Esophagus muscularis mucosa (tissue), 4 donors: ENCODE data around the gene PRDX6. TPM values are rescaled to one million over a fixed set of nuclear protein-coding genes. Genes with fewer than 3 reads are reported as not detected.
A peak's percentile ranks its signal among the peaks of the same experiment; 100 is the strongest.
"Not testable (repeated sequence)": the region's sequence is repeated elsewhere in the genome, so short reads cannot be mapped to it uniquely, and the experiment has no call there.

Experiments
- DNase-seq: peaks from one replicate; pipeline ENCODE4 v3.0.0-alpha.2; 2017; ENCODE audit errors: extremely low spot score
- H3K27ac ChIP-seq, 4 donors: fragments of 200-600 bp; sonication (generic); replicated peaks in 1 of 4; 1 replicate in 3 of 4; 2 replicates in 1 of 4; pipeline ENCODE4 v1.5.1; 2016 to 2019; ENCODE audit warnings: mild to moderate bottlenecking in 1 of 4
- H3K27me3 ChIP-seq, 4 donors: fragments of 200-600 bp; sonication (generic); one replicate each; pipeline versions ENCODE4 v1.5.1 to v1.6.0; 2016 to 2019
- H3K36me3 ChIP-seq, 4 donors: fragments of 200-600 bp; sonication (generic); one replicate each; pipeline ENCODE4 v1.5.1; 2016 to 2019
- H3K4me1 ChIP-seq, 4 donors: fragments of 200-600 bp; sonication (generic); one replicate each; pipeline ENCODE4 v1.5.1; 2016 to 2019
- H3K4me3 ChIP-seq, 4 donors: fragments of 200-600 bp; sonication (generic); 1 replicate in 2 of 4; 2 replicates in 2 of 4; pipeline ENCODE4 v1.5.1; 2016 to 2019; ENCODE audit warnings: mild to moderate bottlenecking in 4 of 4, moderate library complexity in 1 of 4
- H3K9me3 ChIP-seq, 4 donors: fragments of 200-600 bp; sonication (generic); 1 replicate in 3 of 4; 2 replicates in 1 of 4; pipeline ENCODE4 v1.5.1; 2016 to 2019
- EP300 ChIP-seq: sonication (generic); formaldehyde crosslinking; IDR thresholded peaks from one replicate; pipeline ENCODE4 v1.6.1; 2017; ENCODE audit warnings: antibody characterized with exemption
- POLR2A ChIP-seq: fragments of 450-650 bp; IDR thresholded peaks from one replicate; pipeline ENCODE4 v1.6.1; 2017; ENCODE audit warnings: antibody characterized with exemption, moderate library complexity, mild to moderate bottlenecking, low read depth
- POLR2AphosphoS5 ChIP-seq, 2 donors: sonication (generic); formaldehyde crosslinking; IDR thresholded peaks; one replicate each; pipeline ENCODE4 v1.6.1; 2017; ENCODE audit warnings: antibody characterized with exemption in 2 of 2
- WGBS: methylation state at CpG from one replicate; pipeline ENCODE4 v1.1.5; 2018; 5-methylcytosine and 5-hydroxymethylcytosine counted together
- intact Hi-C: fragments of 100-400 bp; cut with DNase I; formaldehyde crosslinking; loops from one replicate; pipeline ENCODE4 v1.15.1; 2023
- total RNA-seq, 4 donors: library from RNA; depleted of rRNA; stranded (reverse); fragments of >200 nt; gene quantifications; one replicate each; pipeline versions ENCODE4 v1.1.0 to v1.2.1, GENCODE V29; 2016
- TF ChIP-seq, protein P1 (sequence below), 3 experiments: fragments of 200-600 bp in 2 of 3; fragments of 450-650 bp in 1 of 3; sonication (generic) in 2 of 3; IDR thresholded peaks; one replicate each; pipeline ENCODE4 v1.5.1; 2017 to 2019; ENCODE audit warnings: antibody characterized with exemption in 3 of 3, mild to moderate bottlenecking in 2 of 3, moderate library complexity in 1 of 3

Gene PRDX6
- total RNA-seq, 4 donors from 2014 or later, result 319 to 529 (median 375) TPM

DNA sequence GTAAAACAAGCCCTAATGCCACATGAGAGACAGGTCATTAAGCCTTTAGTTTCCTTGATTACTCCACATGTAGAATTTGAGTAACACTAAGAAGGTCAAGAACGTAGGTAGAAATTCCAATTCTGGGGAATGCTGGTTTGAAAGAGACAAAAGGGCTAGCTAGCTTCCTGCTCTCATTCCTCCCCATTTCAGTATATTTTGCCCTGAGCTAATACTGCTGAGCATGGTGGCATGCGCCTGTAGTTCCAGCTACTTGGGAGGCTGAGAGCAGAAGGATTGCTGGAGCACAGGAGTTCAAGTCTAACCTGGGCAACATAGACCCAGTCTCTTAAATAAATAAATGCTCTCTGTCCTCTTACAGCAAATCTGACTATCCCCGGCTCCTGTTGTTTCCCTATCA is 12.8 kb downstream of the PRDX6 start:
- TF ChIP-seq POLR2AphosphoS5 (IDR thresholded peaks at IDR 0.05), result no peak
- TF ChIP-seq, protein P1, sequence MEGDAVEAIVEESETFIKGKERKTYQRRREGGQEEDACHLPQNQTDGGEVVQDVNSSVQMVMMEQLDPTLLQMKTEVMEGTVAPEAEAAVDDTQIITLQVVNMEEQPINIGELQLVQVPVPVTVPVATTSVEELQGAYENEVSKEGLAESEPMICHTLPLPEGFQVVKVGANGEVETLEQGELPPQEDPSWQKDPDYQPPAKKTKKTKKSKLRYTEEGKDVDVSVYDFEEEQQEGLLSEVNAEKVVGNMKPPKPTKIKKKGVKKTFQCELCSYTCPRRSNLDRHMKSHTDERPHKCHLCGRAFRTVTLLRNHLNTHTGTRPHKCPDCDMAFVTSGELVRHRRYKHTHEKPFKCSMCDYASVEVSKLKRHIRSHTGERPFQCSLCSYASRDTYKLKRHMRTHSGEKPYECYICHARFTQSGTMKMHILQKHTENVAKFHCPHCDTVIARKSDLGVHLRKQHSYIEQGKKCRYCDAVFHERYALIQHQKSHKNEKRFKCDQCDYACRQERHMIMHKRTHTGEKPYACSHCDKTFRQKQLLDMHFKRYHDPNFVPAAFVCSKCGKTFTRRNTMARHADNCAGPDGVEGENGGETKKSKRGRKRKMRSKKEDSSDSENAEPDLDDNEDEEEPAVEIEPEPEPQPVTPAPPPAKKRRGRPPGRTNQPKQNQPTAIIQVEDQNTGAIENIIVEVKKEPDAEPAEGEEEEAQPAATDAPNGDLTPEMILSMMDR (IDR thresholded peaks at IDR 0.05), result no peak
- TF ChIP-seq POLR2A, result no peak
- TF ChIP-seq EP300, result no peak
- 88% methylated on average over 3 of the region's 3 CpGs for WGBS
- no peaks in the 10 kb centered on the region for H3K27me3 ChIP-seq
- no peak for DNase-seq
- no peaks in the 10 kb centered on the region for H3K9me3 ChIP-seq
- peaks cover 43 to 68% (median 49%) of the 10 kb centered on the region in 4 donors for H3K36me3 ChIP-seq
- H3K4me3 ChIP-seq, result no peak overlapping the region
- H3K4me1 ChIP-seq, result no peaks in the 10 kb centered on the region
- no peak overlapping the region for H3K27ac ChIP-seq
- intact Hi-C loops, result loop anchor here (10.0 kb wide), 1 partner anchor 225 kb away; the partner anchor contains the start of gene KLHL20

GRCh38 chr1:173491508-173491907 is 14.4 kb downstream of the PRDX6 start:
- Histone ChIP-seq H3K27ac (no peak overlapping the region), H3K27me3 (no peaks in the 10 kb centered on the region), H3K9me3 (no peaks in the 10 kb centered on the region), H3K4me3 (no peak overlapping the region), H3K36me3 (peaks cover 27 to 52% (median 34%) of the 10 kb centered on the region in 4 donors), H3K4me1 (no peaks in the 10 kb centered on the region)
- no peak for DNase-seq
- intact Hi-C loops, result no loop called here
- TF ChIP-seq EP300, result no peak
- peak in 1 of 2 donors; percentile 8 for TF ChIP-seq POLR2AphosphoS5 (IDR thresholded peaks at IDR 0.05)
- WGBS, result 100% methylated on average over 2 of the region's 2 CpGs

DNA sequence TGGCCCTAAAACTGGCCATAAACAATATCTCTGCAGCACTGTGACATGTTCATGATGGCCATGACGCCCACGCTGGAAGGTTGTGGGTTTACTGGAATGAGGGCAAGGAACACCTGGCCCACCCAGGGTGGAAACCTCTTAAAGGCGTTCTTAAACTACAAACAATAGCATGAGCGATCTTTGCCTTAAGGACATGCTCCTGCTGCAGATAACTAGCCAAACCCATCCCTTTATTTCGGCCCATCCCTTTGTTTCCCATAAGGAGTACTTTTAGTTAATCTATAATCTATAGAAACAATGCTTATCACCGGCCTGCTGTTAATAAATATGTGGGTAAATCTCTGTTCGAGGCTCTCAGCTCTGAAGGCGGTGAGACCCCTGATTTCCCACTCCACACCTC is 16.0 kb downstream of the PRDX6 start:
- H3K27me3 ChIP-seq, H3K9me3 ChIP-seq, DNase-seq, intact Hi-C loops, H3K27ac ChIP-seq, H3K4me3 ChIP-seq, H3K4me1 ChIP-seq: not testable (repeated sequence)
- peaks cover 11 to 36% (median 18%) of the 10 kb centered on the region in 4 donors for H3K36me3 ChIP-seq
- 96% methylated on average over 8 of the region's 8 CpGs for WGBS

GRCh38 chr1:173495609-173496267 is 18.6 kb downstream of the PRDX6 start:
- 92% methylated on average over 8 of the region's 8 CpGs for WGBS
- no peaks in the 10 kb centered on the region for H3K4me1 ChIP-seq
- no peak for DNase-seq
- TF ChIP-seq, protein P1 (IDR thresholded peaks at IDR 0.05), result no peak
- no peak overlapping the region for H3K4me3 ChIP-seq
- H3K27ac ChIP-seq, result no peak overlapping the region
- no peaks in the 10 kb centered on the region for H3K9me3 ChIP-seq
- intact Hi-C loops, result no loop called here
- no peaks in the 10 kb centered on the region for H3K27me3 ChIP-seq
- peaks cover 0 to 17% (median 7%) of the 10 kb centered on the region in 4 donors for H3K36me3 ChIP-seq

- no peaks in the 10 kb centered on the region for H3K9me3 ChIP-seq
- DNase-seq, result no peak
- WGBS, result 97% methylated on average over 2 of the region's 2 CpGs
- H3K27me3 ChIP-seq, result no peaks in the 10 kb centered on the region
- no peaks in the 10 kb centered on the region for H3K4me1 ChIP-seq
- no peak for TF ChIP-seq POLR2A
- no peak for TF ChIP-seq POLR2AphosphoS5 (IDR thresholded peaks at IDR 0.05)
- TF ChIP-seq, protein P1 (IDR thresholded peaks at IDR 0.05), result no peak
- TF ChIP-seq EP300, result no peak
- H3K27ac ChIP-seq, result no peak overlapping the region
- H3K4me3 ChIP-seq, result no peak overlapping the region
- peaks cover 0 to 8% (median 7%) of the 10 kb centered on the region in 4 donors for H3K36me3 ChIP-seq
- intact Hi-C loops, result no loop called here
Observed at GRCh38 chr1:173496757-173497320, 19.7 kb downstream of the PRDX6 start.
